CD4-positive, alpha-beta T cell (primary cell): ENCODE measurements around the gene MLIP. TPM values are rescaled to one million over a fixed set of nuclear protein-coding genes. Genes with fewer than 3 reads are reported as not detected.

Experiments
- ATAC-seq: fragments of 200-7000 bp; cut with Tn5 transposase; one replicate; pipeline ENCODE4 v1.10.0; 2022; ENCODE audit warnings: mild to moderate bottlenecking; ENCODE audit not compliant: poor library complexity
- CTCF ChIA-PET: fragments of 350-600 bp; sonication (Branson Sonifier 250); formaldehyde crosslinking; loops from one replicate; lab custom pipeline; 2021; ENCODE audit warnings: antibody characterized with exemption, inconsistent platforms; lab: Charles Lee
- POLR2A ChIA-PET: fragments of 350-600 bp; sonication (Branson Sonifier 250); formaldehyde crosslinking; loops from one replicate; lab custom pipeline; 2021; ENCODE audit warnings: antibody characterized with exemption, inconsistent platforms; lab: Charles Lee
- DNase-seq, 14 experiments: peaks; one replicate each; pipeline ENCODE4 v3.0.0-alpha.2; 2013 to 2020; ENCODE audit warnings: mixed read lengths in 2 of 14
- H3K27ac ChIP-seq, 2 donors: one replicate each; pipeline versions ENCODE4 v1.5.1 to v1.7.0; 2013; ENCODE audit warnings: low read length in 2 of 2, low read depth in 1 of 2, mild to moderate bottlenecking in 1 of 2
- H3K27me3 ChIP-seq, 2 experiments: 1 replicate in 1 of 2; 2 replicates in 1 of 2; pipeline versions ENCODE4 v1.6.1 to v1.7.0; 2013; ENCODE audit warnings: low read length in 2 of 2, control low read depth in 1 of 2, mild to moderate bottlenecking in 1 of 2, moderate library complexity in 1 of 2; ENCODE audit not compliant: insufficient read depth in 2 of 2, control insufficient read depth in 1 of 2
- H3K36me3 ChIP-seq: one replicate; pipeline ENCODE4 v1.6.1; 2013; ENCODE audit warnings: low read length, control low read depth; ENCODE audit not compliant: insufficient read depth
- H3K4me1 ChIP-seq: one replicate; pipeline ENCODE4 v1.6.1; 2013; ENCODE audit warnings: low read length, control low read depth; ENCODE audit not compliant: insufficient read depth
- H3K4me3 ChIP-seq: one replicate; pipeline ENCODE4 v1.5.1; 2013; ENCODE audit warnings: mild to moderate bottlenecking, low read length, moderate library complexity
- H3K9me3 ChIP-seq, 2 experiments: 1 replicate in 1 of 2; 2 replicates in 1 of 2; pipeline versions ENCODE4 v1.6.1 to v1.7.0; 2013; ENCODE audit warnings: low read length in 2 of 2, mild to moderate bottlenecking in 2 of 2, control low read depth in 1 of 2, moderate library complexity in 1 of 2; ENCODE audit not compliant: control insufficient read depth in 1 of 2, insufficient read depth in 1 of 2
- H3K27ac Mint-ChIP-seq: one replicate; pipeline ENCODE4 v1.8.0; 2020; ENCODE audit warnings: mixed read lengths
- H3K27me3 Mint-ChIP-seq: one replicate; pipeline ENCODE4 v1.8.0; 2021; ENCODE audit warnings: mixed read lengths
- H3K36me3 Mint-ChIP-seq: one replicate; pipeline ENCODE4 v1.8.0; 2021; ENCODE audit warnings: low read depth, mixed read lengths
- H3K4me1 Mint-ChIP-seq: one replicate; pipeline ENCODE4 v1.8.0; 2021; ENCODE audit warnings: low read depth, mixed read lengths
- H3K4me3 Mint-ChIP-seq: one replicate; pipeline ENCODE4 v1.8.0; 2020; ENCODE audit warnings: mild to moderate bottlenecking, mixed read lengths
- H3K9me3 Mint-ChIP-seq: one replicate; pipeline ENCODE4 v1.8.0; 2020; ENCODE audit warnings: mixed read lengths
- intact Hi-C, 2 experiments: fragments of 100-400 bp; cut with DNase I in 1 of 2; cut with micrococcal nuclease in 1 of 2; formaldehyde crosslinking; loops; one replicate each; pipeline versions ENCODE4 v1.15.1 to v1.9.0; 2023 to 2025; cut with DNase I, micrococcal nuclease
- total RNA-seq, 174 experiments: library from RNA in 2 of 174; stranded (reverse) in 2 of 174; gene quantifications; one replicate each; pipeline ENCODE4 v1.2.3 and lab custom pipeline; 2021 to 2026
- TF ChIP-seq, protein P1 (sequence below): fragments of 200-600 bp; IDR thresholded peaks from one replicate; pipeline ENCODE4 v1.8.0; 2022; ENCODE audit warnings: antibody characterized with exemption, mild to moderate bottlenecking

Gene MLIP
- total RNA-seq, 2 experiments from 2014 or later, result not detected

DNA sequence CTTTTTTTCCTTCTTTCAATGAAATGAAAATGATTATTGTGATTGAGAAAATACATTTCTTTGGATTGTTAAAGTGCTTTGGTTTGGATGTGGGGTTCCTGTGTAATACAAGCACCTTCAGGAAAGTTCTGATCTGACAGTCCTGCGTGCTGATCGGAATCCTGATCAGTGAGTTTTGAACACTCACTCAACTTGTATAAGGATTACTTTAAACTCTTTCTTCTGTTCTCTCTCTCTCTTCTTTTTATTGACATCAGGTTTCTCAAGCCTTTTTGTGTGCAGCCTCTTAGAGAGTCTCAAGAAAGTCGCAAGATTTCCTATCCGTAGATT is 197.7 kb downstream of the MLIP start:
- intact Hi-C loops, result no loop called here
- H3K9me3 ChIP-seq, result no peaks in the 10 kb centered on the region
- H3K27ac Mint-ChIP-seq, result no peak overlapping the region
- CTCF ChIA-PET, result no interaction called here
- H3K36me3 Mint-ChIP-seq, result no peaks in the 10 kb centered on the region
- H3K27me3 ChIP-seq, result no peaks in the 10 kb centered on the region
- no peak overlapping the region for H3K4me3 ChIP-seq
- no peaks in the 10 kb centered on the region for H3K27me3 Mint-ChIP-seq
- H3K4me1 Mint-ChIP-seq, result no peaks in the 10 kb centered on the region
- H3K36me3 ChIP-seq, result no peaks in the 10 kb centered on the region
- H3K4me3 Mint-ChIP-seq, result no peak overlapping the region
- no peak overlapping the region for H3K27ac ChIP-seq
- H3K4me1 ChIP-seq, result no peaks in the 10 kb centered on the region
- ATAC-seq, result no peak
- POLR2A ChIA-PET, result no interaction called here
- no peaks in the 10 kb centered on the region for H3K9me3 Mint-ChIP-seq
- TF ChIP-seq, protein P1, sequence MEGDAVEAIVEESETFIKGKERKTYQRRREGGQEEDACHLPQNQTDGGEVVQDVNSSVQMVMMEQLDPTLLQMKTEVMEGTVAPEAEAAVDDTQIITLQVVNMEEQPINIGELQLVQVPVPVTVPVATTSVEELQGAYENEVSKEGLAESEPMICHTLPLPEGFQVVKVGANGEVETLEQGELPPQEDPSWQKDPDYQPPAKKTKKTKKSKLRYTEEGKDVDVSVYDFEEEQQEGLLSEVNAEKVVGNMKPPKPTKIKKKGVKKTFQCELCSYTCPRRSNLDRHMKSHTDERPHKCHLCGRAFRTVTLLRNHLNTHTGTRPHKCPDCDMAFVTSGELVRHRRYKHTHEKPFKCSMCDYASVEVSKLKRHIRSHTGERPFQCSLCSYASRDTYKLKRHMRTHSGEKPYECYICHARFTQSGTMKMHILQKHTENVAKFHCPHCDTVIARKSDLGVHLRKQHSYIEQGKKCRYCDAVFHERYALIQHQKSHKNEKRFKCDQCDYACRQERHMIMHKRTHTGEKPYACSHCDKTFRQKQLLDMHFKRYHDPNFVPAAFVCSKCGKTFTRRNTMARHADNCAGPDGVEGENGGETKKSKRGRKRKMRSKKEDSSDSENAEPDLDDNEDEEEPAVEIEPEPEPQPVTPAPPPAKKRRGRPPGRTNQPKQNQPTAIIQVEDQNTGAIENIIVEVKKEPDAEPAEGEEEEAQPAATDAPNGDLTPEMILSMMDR, result no peak
- no peak for DNase-seq

DNA sequence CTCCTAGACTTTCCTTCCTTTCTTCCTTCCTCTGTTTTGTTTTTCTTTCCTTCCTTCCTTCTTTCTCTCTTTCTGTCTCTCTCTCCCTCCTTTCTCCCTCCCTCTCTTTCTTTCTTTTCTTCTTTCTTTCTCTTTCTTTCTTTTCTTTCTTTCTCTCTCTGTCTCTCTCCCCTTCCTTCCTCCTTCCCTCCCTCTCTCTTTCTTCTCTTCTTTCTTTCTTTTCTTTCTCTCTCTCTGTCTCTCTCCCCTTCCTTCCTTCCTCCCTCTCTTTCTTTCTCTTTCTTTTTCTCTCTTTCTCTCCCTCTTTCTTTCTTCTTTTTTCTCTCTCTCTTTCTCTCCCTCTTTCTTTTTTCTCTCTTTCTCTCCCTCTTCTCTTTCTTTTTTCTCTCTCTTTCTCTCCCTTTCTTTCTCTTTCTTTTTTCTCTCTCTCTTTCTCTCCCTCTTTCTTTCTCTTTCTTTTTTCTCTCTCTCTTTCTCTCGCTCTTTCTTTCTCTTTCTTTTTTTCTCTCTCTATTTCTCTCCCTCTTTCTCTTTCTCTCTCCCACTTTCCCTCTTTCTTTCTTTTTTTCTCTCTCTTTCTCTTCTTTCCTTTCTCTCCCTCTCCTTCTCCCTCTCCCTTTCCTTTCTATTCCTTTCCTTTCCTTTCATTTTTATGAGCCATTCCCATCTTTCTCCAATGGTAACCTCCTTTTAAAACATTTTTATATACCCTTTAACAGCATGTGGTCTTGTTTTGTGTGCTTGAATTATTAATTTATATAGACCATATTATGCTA is 199.3 kb downstream of the MLIP start:
- intact Hi-C loops, result no loop called here
- Mint-ChIP-seq H3K4me3 (no peak overlapping the region), H3K4me1 (no peaks in the 10 kb centered on the region), H3K36me3 (no peaks in the 10 kb centered on the region), H3K27ac (no peak overlapping the region), H3K9me3 (no peaks in the 10 kb centered on the region), H3K27me3 (no peaks in the 10 kb centered on the region)
- ChIA-PET POLR2A (no interaction called here), CTCF (no interaction called here)
- no peaks in the 10 kb centered on the region for H3K9me3 ChIP-seq
- no peaks in the 10 kb centered on the region for H3K36me3 ChIP-seq
- H3K27me3 ChIP-seq, result no peaks in the 10 kb centered on the region
- DNase-seq (no peak), ATAC-seq (no peak)
- H3K4me1 ChIP-seq, result no peaks in the 10 kb centered on the region
- H3K4me3 ChIP-seq, result no peak overlapping the region
- TF ChIP-seq, protein P1, result peak; percentile 25
- no peak overlapping the region for H3K27ac ChIP-seq

DNA sequence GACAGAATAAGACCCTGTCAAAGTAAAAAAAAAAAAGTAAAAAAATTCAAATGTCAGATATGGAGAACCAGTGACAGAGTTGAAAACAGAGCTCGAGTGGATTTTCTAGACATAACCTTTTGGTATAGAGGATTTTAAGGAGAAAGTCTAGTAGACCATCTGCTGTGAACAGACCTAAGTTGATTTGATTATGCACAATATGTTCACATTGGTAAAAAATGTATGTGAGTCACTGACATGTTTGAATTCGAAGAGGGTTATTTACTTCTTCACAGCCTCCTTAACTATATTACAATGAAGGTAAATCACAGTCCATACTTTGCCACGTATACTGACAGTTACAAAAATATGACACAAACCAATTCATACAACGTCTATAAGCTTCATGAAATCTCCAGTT is 204.4 kb downstream of the MLIP start:
- CTCF ChIA-PET, result no interaction called here
- Mint-ChIP-seq H3K4me3 (no peak overlapping the region), H3K9me3 (no peaks in the 10 kb centered on the region), H3K27me3 (no peaks in the 10 kb centered on the region), H3K27ac (no peak overlapping the region), H3K4me1 (no peaks in the 10 kb centered on the region), H3K36me3 (no peaks in the 10 kb centered on the region)
- H3K36me3 ChIP-seq, result no peaks in the 10 kb centered on the region
- POLR2A ChIA-PET, result no interaction called here
- intact Hi-C loops, result no loop called here
- DNase-seq (no peak), ATAC-seq (no peak)
- no peak overlapping the region for H3K27ac ChIP-seq
- H3K4me3 ChIP-seq, result no peak overlapping the region
- TF ChIP-seq, protein P1, result no peak
- no peaks in the 10 kb centered on the region for H3K27me3 ChIP-seq
- H3K4me1 ChIP-seq, result no peaks in the 10 kb centered on the region
- no peaks in the 10 kb centered on the region for H3K9me3 ChIP-seq

Other genes with a start within 250 kb of the MLIP start
- not detected for gene TINAG, start 197.0 kb downstream of the MLIP start, total RNA-seq